ENCODE data around the gene LRRC61. TPM values are rescaled to one million over a fixed set of nuclear protein-coding genes. Genes with fewer than 3 reads are reported as not detected.

Gene LRRC61
- total RNA-seq, 4 donors from 2014 or later: 9.9 to 46.1 (median 37.9) TPM

- intact Hi-C loops (cut with DNase I): no loop called here
- Histone ChIP-seq H3K36me3 (no peaks in the 10 kb centered on the region), H3K4me3 (replicated peaks in 1 of 3) (no peak overlapping the region), H3K4me1 (peaks cover 13 to 31% of the 10 kb centered on the region in 2 donors), H3K9me3 (no peaks in the 10 kb centered on the region), H3K27me3 (no peaks in the 10 kb centered on the region), H3K27ac (no peak overlapping the region)
- no peak for TF ChIP-seq CTCF (IDR thresholded peaks at IDR 0.05)
- no peak for TF ChIP-seq POLR2A (IDR thresholded peaks at IDR 0.05)
- 94 to 95% methylated on average over 3 of the region's 3 CpGs for WGBS, 2 donors
- no peak for DNase-seq
Measured at GRCh38 chr7:150321788-150322113, 1.4 kb upstream of the LRRC61 start.

GRCh38 chr7:150322114-150322832 is 882 bp upstream of the LRRC61 start:
- Histone ChIP-seq H3K27me3 (no peaks in the 10 kb centered on the region), H3K36me3 (no peaks in the 10 kb centered on the region), H3K4me1 (peaks cover 13 to 31% of the 10 kb centered on the region in 2 donors), H3K4me3 (replicated peaks in 1 of 3) (peak overlapping the region; percentile 46 to 84 (median 46)), H3K9me3 (no peaks in the 10 kb centered on the region), H3K27ac (peak overlapping the region in 2 of 3 donors; percentile 90 to 96)
- intact Hi-C loops (cut with DNase I): no loop called here
- no peak for TF ChIP-seq POLR2A (IDR thresholded peaks at IDR 0.05)
- TF ChIP-seq CTCF (IDR thresholded peaks at IDR 0.05): no peak
- 79 to 83% methylated on average over 4 of the region's 4 CpGs for WGBS, 2 donors
- no peak for DNase-seq

GRCh38 chr7:150323682-150324372 is 672 bp downstream of the LRRC61 start:
- Histone ChIP-seq H3K36me3 (no peaks in the 10 kb centered on the region), H3K27me3 (no peaks in the 10 kb centered on the region), H3K4me1 (peaks cover 13 to 31% of the 10 kb centered on the region in 2 donors), H3K9me3 (no peaks in the 10 kb centered on the region), H3K27ac (peak overlapping the region in 2 of 3 donors; percentile 90 to 96), H3K4me3 (replicated peaks in 1 of 3) (peak overlapping the region; percentile 46 to 84 (median 46))
- WGBS, 2 donors: 19 to 22% methylated on average over 15 to 16 of the region's 16 CpGs
- TF ChIP-seq POLR2A (IDR thresholded peaks at IDR 0.05) (no peak), CTCF (IDR thresholded peaks at IDR 0.05) (no peak)
- DNase-seq: no peak
- intact Hi-C loops (cut with DNase I): no loop called here

GRCh38 chr7:150324373-150324961 is 1.3 kb downstream of the LRRC61 start:
- H3K4me3 ChIP-seq (replicated peaks in 1 of 3): no peak overlapping the region
- H3K4me1 ChIP-seq: peaks cover 13 to 31% of the 10 kb centered on the region in 2 donors
- no peaks in the 10 kb centered on the region for H3K27me3 ChIP-seq
- no peaks in the 10 kb centered on the region for H3K9me3 ChIP-seq
- TF ChIP-seq POLR2A (IDR thresholded peaks at IDR 0.05) (no peak), CTCF (IDR thresholded peaks at IDR 0.05) (no peak)
- H3K36me3 ChIP-seq: no peaks in the 10 kb centered on the region
- H3K27ac ChIP-seq: peak overlapping the region in 2 of 3 donors; percentile 90 to 96
- WGBS, 2 donors: 66 to 69% methylated on average over 12 of the region's 12 CpGs
- intact Hi-C loops (cut with DNase I): no loop called here
- DNase-seq: peak in 1 of 2 donors; percentile 17

Data from thyroid gland (tissue), 4 donors.